Mammary epithelial cell (primary cell): Measurements from ENCODE around the gene HLCS.

ENCODE experiments used
- EZH2 ChIP-seq: IDR thresholded peaks from 2 replicates; pipeline ENCODE4 v1.6.1; 2012; ENCODE audit warnings: low read length, inconsistent platforms, borderline replicate concordance
- TF ChIP-seq, protein P1 (sequence below), 2 donors: IDR thresholded peaks in 1 of 2; conservative IDR thresholded peaks in 1 of 2; 2 replicates each; pipeline ENCODE4 v1.5.1; 2011 to 2012; ENCODE audit warnings: inconsistent platforms in 2 of 2, low read length in 2 of 2, mild to moderate bottlenecking in 2 of 2, control low read depth in 1 of 2, low read depth in 1 of 2; ENCODE audit not compliant: insufficient read depth in 1 of 2; ENCODE audit errors: extremely low read depth in 1 of 2

GRCh38 chr21:36796070-36796469 is 170.4 kb downstream of the HLCS start:
- TF ChIP-seq, protein P1, sequence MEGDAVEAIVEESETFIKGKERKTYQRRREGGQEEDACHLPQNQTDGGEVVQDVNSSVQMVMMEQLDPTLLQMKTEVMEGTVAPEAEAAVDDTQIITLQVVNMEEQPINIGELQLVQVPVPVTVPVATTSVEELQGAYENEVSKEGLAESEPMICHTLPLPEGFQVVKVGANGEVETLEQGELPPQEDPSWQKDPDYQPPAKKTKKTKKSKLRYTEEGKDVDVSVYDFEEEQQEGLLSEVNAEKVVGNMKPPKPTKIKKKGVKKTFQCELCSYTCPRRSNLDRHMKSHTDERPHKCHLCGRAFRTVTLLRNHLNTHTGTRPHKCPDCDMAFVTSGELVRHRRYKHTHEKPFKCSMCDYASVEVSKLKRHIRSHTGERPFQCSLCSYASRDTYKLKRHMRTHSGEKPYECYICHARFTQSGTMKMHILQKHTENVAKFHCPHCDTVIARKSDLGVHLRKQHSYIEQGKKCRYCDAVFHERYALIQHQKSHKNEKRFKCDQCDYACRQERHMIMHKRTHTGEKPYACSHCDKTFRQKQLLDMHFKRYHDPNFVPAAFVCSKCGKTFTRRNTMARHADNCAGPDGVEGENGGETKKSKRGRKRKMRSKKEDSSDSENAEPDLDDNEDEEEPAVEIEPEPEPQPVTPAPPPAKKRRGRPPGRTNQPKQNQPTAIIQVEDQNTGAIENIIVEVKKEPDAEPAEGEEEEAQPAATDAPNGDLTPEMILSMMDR (conservative IDR thresholded peaks at IDR 0.05 in 1 of 2, IDR thresholded peaks at IDR 0.05 in 1 of 2; ENCODE audit: extremely low read depth in 1 of 2, insufficient read depth in 1 of 2, low read depth in 1 of 2, low read length in 2 of 2) = no peak
- no peak for TF ChIP-seq EZH2
